Activated effector memory CD4-positive, alpha-beta T cell treated with Interleukin-2 at 50 U/mL for 16 hours (primary cell): ENCODE data around the gene LHX3.

Source experiments
- DNase-seq: peaks from one replicate; pipeline ENCODE4 v3.0.0-alpha.2; 2020

LHX3 gene

DNA sequence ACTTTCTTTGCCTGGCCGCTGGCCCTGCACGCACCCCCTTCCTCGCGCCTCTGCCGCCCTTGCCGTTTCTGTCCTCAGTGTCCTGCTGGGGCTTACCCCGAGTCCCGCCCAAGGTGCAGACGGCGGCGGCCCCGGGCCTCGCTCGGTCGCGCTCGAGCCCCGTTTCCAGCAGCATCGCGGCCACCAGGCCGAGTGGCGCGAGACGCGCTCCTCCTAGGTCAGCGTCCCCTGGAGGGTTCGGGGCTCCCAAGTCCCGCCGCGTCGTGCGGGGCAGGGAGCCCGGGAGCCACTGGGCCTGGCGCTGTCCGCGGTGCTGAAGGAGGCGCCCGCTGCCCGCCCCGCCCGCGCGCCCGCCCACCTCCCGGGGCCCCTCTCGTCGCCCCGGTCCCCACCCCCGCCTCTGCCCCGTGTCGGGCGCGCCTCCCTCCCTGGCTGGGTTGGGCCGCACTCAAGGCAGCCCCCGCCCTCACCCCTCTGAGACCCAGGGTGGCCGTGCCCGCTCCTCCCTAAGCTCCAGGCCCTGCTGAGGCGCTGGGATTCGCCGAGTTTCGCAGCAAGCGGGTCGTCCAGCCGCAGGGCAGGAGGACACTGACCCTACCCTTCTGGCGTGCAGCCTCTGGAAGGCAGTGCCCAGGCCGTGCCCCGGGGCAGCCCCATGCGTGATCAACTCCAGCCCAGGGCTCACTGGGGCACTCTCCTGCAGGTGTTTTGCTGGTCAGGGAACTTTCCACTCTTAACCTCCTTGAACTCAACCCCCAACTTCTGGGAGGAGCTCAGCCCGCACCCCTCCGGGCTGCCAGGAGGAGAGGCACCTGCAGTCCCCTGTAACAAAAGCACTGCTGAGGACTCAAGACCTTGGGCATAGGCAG lies at the start of gene LHX3:
Gene LHX3, minus strand, starts transcription at position 291 of the 869 bp plus-strand sequence. Its CDS starts 116 bp downstream, at position 175.
- no peak for DNase-seq

DNA sequence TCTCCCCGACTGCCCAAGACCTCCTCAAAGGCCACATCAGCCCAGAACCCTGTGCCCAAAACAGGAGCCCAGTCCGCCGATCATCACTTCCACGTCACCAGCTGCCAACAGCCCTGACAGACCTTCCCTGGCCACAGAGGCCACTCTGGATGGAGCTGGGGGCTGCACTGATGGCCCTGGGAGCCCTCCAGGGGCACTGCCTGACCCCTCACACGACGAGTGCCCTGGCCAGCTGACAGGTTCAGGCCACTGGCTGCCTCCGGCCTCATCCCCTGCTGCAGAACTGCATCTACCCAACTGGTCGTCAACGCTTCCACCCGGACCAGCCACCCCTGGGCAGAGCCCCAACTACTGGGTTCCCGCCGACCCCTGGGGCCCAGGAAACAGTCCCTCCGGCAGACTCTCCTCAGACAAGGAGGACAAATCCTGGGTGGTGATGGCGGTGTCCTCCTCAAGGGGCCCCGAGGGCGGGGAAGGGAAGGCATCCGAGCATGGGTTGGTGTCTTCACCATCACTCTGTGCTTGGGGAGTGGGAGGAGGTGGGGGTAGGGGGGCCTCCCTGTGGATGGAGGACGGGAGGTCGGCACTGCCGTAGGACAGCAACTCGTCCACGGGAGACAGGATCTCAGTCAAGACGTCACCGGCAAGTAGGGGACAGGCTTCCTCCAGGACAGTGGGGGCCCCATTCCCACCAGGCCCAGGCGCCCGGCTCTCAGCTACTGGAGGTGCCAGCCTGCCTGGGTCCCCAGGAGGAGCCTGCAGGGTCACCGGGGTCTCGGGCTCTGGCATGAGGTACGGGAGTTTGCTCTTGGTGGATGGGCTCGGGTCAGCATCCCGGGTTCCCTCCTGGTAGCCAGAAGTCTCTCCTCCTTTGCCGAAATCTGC lies 48.6 kb upstream of the LHX3 start:
- DNase-seq = no peak

DNA sequence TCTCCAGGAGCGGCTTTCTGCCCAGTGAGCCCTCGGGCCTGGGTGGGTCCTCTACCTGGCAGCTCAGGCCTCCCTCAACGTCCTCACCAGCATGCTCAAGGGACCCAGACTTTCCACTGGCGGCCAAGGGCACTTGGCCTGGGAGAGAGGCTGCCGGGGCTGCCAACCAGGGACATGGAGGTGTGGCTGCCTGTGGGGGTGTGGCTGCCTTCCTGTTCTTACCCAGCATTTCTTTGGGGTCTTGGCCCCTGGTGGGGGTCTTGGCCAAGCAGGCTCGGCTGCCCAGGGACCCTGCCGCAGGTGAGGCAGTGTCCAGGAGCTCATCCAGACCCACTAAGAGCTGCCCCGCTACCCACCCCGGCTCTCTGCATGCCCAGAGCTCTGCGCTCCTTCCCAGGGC lies 47.9 kb upstream of the LHX3 start:
- no peak for DNase-seq

DNA sequence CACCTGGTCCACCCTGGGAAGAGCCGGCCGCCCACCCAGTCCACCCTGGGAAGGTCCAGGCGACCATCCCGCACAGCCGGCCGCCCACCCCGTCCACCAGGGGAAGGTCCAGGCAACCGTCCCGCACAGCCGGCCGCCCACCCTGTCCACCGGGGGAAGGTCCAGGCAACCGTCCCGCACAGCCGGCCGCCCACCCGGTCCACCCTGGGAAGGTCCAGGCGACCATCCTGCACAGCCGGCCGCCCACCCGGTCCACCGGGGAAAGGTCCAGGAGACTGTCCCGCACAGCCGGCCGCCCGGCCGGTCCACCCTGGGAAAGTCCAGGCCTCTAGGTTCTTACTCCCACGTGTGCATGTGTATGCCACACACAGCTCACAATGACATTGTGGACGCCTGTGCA lies 47.4 kb upstream of the LHX3 start:
- DNase-seq = no peak

DNA sequence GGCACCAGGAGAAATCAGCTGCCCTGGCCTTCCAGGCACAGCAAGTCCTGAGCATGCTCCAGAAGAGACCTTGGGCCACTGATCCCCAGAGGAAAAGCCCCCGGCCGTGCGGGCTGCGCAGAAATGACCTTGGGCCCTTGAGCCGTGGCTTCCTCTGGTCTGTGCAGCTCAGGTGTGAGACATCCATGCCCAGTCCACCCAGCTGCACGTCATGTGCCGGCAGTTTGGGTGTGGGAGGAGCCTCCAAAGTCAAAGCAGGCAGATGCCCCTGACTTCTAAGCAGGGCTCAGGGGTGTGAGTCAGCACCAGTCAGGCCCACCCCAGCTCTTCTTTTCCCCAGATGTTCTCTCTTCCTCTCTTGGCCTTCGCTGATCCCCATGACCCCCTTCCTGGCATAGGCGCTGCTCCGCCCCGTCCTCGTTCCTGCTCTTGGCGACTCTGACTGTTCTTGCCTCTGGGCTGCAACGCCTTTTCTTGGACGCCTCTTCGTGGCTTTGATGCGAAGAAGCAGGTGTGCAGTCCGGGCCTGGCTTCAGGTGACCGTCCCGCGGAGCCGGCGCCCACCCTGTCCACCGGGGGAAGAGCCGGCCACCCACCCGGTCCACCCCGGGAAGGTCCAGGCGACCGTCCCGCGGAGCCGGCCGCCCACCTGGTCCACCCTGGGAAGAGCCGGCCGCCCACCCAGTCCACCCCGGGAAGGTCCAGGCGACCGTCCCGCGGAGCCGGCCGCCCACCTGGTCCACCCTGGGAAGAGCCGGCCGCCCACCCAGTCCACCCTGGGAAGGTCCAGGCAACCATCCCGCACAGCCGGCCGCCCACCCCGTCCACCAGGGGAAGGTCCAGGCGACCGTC lies 46.6 kb upstream of the LHX3 start:
- DNase-seq = no peak

DNA sequence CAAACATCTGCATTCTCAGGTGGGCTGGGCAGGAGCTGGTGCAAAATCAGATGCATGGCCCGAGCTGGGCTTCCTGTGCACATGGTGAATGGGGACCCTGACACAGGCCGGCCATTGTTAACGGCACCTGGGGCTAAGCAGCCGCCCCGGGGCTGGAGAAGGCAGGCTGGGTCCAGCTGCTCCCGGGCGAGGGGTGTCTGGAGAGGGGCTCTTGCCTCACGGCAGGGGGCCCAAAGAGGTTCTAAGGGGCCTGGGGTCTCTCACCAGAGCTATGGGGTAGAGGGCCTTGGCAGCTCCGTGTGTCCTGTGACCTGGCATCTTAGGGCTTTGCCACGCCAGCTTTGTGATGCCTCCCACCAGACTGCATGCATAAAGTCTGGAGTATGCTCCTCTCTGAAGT lies 45.7 kb upstream of the LHX3 start:
- DNase-seq = no peak

DNA sequence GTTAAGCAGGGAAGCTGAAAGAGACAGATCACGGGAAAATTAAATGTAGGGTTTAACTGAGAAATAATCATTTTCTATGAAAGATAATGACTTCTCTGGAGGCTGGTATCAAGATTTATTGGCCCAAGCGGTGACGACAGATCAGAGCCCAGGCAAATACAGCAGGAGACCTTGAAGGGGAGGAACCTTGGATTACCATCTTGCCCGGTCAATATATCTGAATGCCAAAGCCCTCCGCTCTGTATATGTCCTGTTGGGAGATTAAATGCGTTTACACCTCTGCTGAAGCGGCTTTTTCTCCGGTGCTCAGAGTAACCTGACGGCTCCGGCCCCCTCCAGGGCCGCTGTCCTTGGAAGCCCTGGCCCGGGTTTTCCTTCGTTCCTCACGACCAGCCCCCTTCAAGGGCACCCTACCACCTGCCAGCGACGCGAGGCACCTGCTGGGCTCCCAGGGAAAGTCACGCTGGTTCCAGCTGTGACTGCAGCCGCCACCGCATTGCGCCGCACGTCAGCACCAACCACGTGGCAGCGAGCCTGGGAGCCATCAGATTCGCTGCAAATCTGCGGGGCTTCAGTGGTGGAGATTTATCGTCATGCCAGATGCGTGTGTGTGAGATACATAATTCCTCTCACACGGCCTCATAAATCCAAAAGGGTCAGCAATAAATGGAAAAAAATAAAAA lies 45.1 kb upstream of the LHX3 start:
- DNase-seq = no peak

DNA sequence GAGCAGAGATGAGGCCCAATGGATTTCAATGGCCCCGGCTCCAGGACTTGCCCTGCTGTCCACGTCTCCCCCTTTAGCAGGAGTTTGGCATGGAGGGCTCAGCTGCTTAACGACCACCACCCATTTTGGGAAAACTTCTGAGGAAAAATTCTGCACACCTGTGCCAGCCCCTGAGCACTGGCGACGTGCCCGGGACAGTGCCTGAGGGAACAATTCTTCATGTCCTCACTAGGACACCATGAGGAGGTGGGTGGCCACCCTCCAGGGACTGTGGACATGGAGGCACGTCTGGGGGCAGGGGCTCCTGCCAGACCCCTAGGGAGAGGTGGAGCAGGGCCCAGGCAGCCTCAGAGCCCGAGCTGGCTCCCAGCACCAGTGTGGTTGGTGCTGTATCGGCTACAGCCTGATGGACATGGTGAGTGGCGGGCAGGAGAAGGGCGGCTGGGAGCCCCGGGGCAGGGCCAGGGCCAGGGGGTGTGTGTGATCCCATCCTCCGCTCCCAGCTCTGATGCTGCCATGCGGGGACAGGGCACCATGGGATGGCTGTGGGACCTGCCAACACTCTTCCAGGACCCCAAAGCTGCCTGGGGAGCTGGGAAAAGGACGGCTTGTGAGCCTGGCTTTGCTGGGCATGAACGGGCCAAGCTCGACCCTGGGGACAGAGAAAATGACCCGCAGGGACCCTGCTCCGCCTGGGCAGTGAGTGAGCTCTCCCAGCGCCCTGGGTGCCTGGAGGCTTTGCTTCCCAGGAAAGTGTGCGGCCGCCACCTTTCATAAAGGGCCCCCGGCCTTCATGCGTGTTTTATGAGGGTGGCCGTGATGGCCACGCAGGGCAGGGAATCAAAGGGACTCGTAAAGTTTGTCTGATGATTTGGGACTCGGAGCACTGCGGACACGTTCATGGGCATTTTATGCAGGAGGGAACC lies 44.3 kb upstream of the LHX3 start:
- DNase-seq = no peak

DNA sequence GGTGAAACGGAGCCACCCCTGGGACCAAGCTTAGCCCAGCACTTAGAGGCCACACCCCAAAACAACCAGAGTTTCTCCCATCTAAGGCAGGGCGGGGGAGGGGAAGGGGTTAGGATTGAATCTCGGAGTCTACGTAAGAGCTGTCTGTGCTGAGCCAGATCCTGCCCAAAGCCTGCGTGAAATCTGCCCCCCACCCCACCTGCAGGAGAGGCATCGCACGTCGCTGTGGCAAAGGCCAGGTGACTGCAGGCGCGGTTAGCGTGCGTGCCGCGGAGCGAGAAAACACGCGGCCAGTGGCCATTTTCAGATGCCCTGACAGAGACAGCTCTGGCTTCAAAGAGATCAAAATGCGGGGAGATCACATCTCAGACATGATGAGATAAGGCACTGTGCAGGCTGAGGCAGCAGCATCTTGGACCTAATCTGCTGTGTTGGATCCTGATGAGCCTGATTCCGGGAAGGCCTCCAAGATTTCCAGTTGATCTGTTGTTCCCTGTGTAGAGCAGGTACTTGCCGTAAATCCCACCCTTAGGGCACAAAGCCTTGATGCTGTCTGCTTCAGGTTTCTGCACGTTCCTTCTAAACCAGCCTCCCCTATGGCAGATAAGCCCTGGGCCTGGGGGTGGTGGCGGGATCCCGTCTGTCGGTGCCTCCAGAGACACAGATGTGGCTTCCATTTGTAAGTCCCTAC lies 43.2 kb upstream of the LHX3 start:
- no peak for DNase-seq

DNA sequence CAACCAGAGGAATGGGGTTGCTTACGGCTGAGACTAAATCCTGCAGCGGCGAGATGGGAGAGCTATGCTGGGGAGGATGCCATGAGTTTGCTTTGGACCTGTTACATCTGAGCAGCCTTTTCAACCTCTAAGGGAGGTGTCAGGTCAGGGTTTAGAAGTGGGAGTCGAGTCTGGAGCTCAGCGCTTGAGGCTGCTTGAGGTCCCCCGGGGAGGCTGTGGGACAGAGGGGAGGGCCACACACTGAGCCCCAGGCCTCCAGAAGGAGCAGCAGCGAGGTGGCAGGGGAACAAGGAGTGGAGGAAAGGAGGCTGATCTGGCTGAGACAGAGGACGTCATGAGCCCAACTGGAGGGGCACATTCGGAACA lies 42.6 kb upstream of the LHX3 start:
- no peak for DNase-seq

DNA sequence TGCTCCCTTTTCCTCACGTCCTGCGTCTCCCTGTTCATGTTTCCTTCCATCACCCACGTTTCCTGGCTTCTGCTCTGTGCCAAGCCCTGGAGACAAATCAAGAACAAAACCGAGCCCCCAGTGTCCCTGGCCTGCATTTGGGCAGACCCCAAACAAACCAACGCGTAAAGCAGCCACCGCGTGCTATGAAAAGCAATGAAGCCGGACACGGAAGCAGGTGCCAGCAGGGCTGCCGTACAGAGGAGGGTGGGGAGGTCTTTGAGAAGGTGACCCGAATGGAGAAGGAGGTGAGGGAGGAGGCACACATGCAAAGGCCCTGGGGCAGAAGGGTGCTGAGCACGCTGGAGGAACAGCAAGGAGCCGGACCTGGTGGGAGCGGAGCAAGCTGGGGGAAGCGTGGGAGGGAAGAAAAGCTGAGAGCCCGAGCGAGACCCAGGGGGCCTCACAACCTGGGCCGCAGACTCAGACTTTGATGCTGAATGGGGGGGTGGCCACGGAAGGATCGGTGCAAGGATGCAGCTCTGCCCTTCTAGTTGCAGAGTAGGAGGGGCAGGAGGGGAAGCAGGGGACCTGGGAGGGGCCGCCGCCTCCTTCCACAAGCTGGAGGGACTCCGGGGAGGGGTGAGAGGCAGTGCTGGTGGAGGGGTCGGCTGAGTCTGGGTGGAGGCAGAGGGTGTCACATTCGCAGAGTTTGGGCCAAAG lies 42.1 kb upstream of the LHX3 start:
- DNase-seq = no peak

DNA sequence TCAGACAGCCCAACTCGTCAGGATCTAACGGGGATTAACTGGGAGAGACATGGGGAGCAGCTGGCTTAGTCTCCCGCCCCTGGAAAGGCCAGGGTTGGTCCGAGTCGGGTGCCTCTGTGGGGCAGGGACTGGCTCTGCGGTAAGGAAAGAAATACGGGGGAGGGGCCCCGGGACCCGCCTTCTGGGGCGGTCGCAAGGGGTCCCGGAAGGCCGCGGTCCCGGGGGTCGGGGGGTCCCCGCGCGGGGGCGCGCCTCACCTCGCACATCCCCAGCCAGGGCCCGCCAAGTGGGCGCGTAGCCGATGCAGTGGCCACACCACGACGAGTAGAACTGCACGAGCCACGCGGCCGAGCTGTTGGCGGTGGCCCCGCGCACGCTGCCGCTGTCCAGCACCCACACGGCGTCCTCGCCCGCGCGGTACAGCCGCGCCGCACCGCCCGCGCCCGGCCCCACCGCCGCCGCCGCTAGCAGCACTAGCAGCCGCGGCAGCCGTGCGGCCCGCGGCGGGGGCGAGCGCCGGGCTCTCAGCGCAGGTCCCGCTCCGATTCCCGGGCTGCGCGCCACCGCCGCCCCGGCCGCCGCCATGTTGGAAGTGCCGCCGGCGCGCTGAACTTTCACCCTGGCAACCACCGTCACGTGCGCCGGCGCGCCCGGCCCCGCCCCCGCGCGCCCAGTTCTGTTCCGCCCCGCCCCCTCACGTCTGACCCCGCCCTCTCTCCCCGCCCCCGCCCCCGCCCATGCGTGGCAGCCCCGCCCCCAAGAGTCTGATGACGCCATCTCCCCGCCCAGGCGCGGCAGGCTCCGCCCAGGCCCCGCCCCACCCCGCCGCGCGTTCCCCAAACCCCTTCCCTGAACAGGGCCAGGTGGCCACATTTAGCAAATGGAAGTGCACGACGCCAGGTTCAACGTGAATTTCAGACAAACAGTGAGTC lies 40.6 kb upstream of the LHX3 start, which contains the start of gene QSOX2:
Gene QSOX2, minus strand, starts transcription at position 594 of the 932 bp plus-strand sequence. Its CDS starts 9 bp downstream, at position 585.
- DNase-seq = peak; percentile 76

DNA sequence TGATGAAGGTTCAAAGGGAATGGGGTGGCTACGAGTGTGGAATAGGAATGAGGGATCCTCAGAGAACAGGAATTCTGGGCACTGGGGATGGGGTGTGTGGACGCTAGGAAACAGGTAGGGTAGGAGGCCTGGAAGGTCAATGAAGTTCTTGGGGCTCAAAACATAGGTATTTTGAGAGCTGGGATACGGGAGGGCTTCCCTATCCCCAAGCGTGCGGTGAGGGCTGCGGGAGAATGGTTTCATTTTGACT lies 40.0 kb upstream of the LHX3 start:
- DNase-seq = no peak

DNA sequence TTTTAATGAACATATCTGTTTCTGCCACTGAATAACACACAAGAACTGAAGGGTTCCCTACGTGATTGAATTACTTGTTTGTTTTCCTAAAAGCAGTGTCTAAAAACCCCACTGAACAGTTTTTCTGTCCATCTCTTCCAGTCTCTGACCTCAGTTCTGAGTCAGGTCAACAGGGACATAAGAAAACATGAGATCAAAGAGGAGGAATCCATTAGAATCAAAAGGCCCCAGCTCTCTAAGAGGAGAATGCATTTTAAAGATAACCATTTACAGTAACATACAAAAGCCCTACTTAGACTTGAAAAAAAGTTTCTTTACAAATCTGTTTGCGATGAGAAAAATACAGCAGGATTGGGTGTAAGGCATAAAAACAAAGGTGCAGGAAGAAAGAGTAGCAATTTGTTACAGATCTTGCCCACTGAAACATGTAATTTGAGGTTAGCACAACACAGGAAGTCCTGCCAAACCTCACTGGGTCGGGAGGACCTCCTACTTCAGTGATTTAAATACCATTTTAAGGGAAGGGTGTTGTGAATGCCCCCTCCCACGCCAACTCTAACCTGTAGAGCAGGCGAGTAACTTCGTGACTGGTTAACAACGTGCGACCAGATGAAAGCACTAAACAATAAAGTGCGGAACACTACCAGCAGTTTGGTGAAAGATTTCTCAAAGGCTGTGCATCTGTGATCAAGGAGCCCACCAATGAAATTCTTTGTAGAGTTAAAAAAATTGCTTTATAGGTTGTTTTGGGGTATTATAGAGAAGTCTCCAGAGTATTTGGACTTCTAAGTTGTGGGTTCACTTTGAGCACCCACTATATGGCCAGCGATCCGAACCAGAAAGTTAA lies 39.4 kb upstream of the LHX3 start:
- no peak for DNase-seq

DNA sequence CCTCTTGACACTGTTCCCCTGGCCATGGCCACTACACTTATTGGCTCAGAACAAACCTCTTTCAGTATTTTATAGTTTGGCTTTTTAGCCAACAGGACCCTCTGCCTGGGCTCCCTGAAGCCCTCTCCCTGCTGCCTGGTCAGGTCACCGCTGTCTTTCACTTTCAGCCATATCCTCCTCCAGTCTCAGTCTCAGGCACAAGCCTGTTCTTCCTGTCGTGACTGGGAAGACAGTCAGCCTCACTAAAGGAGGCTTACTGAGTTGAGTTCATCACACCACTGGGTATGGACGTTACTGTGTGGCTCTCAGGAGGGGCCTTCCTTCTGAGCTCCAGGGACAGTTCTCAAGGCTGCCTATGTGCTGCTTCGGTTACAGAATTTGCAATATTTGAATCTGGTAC lies 38.7 kb upstream of the LHX3 start:
- DNase-seq = no peak

DNA sequence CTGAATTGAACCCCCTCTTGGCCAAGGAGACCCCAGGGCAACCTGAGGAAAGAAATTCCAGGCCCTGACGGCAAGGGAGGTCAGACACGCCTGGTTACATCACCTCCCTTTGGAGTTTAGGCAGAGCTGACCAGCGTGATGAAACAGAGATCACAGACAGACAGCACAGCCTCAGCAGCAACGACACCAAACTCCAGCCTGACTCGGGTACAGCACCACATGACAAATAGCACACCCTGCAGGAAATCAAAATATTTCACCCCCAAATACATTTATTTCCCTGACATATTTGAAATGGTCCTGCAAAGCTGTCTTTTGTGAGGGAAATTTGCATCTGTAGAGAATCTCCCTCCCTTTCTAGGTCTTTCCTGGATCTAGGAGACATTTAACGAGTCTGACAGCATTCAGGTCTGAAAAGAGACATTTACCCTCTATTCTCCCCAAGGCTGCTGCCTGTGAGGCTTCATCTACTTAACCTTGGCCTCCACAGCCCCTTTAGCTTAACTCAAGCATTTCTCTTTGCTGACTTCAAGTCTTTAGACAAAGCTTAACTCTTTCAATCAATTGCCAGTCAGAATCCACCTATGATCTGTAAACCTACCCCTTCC lies 38.1 kb upstream of the LHX3 start:
- DNase-seq = no peak

DNA sequence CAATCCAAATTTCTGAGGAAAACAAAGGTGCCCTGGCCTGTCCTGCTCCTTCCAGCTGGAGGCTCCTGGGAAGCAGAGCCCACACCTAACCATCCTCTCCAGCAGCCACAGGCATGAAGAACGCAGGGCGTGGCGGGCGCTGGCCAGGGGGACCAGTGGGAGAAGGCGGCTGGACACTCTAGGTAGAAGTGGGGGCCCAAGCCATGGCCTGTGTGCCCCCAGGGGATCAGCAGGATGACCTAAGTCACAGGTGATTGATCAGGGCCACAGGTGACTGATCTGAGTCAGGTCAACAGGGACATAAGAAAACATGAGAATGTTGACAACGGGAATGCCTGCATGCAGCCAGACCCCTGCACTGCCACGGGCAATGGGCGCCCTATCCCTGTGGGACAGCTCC lies 37.3 kb upstream of the LHX3 start:
- no peak for DNase-seq

DNA sequence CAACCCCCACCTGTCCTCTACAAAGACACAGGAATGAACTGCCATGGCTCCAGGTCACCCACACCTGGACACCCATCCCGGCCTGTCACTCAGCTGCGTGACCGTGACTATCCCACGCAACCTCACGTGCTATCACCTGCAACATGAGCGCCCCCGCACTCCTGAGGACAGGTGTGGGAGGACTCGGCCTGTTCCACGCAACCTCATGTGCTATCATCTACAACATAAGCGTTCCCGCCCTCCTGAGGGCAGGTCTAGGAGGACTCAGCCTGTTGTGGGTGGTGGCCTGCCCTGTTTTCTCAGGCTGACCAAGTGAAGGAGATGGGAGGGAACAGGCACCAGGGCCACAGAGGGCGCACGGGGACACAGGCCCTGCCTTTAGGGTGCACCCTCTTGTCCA lies 36.6 kb upstream of the LHX3 start:
- no peak for DNase-seq
